A172 (cell line): ENCODE results near the gene DLG1. TPM values are rescaled to one million over a fixed set of nuclear protein-coding genes. Genes with fewer than 3 reads are reported as not detected.

Experiments
- DNase-seq: peaks from one replicate; pipeline ENCODE4 v3.0.0-alpha.2; 2015; ENCODE audit warnings: low spot score
- total RNA-seq: library from RNA; depleted of rRNA; stranded (reverse); fragments of >200 nt; shearing (Covaris generic); gene quantifications from 2 replicates; pipeline ENCODE4 v1.2.3, GENCODE V29; 2014

DLG1 gene
- total RNA-seq, 1 experiment from 2014 or later, result 148 TPM

GRCh38 chr3:197174927-197175326 is 123.5 kb downstream of the DLG1 start:
- DNase-seq, result no peak

DNA sequence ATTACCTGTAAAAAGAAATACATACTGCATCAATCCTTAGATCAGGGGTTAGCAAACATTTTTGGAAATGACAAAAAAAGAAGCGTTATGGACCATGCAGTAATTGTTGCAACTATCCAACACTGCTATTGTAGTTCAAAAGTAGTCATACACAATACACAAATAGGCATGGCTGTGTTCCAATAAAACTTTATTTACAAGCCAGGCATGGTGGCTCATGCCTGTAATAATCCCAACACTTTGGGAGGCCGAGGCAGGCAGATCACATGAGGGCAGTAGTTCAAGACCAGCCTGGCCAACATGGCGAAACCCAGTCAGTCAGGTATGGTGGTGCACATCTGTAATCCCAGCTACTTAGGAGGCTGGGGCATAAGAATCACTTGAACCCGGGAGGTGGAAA is 124.8 kb downstream of the DLG1 start:
- no peak for DNase-seq

DNA sequence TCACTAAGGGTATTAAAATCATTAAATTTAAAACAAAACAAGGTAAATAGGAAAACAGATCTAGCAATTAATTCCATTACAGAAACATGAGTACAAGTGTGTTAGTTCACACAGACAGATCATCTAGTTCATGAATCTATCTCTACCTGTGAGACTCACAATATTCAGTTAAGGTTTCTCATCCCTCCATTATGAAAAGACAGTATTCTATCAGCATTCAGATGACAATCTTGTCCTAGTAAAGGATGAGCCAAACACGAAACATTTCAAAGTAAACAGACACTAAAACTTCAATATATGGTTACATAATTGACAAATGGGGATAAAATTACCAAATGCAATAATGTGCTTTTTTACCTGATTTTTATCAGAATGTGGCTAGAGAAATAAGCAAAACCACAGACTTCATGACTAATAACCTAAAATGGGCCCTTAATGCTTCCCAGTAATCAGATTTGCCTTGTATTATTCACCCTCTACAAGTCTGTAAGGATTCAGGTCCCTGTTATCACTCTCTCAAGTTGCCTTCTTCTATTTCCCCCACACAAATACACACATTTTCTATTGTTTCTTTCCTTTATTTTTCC is 126.8 kb downstream of the DLG1 start:
- DNase-seq, result no peak

DNA sequence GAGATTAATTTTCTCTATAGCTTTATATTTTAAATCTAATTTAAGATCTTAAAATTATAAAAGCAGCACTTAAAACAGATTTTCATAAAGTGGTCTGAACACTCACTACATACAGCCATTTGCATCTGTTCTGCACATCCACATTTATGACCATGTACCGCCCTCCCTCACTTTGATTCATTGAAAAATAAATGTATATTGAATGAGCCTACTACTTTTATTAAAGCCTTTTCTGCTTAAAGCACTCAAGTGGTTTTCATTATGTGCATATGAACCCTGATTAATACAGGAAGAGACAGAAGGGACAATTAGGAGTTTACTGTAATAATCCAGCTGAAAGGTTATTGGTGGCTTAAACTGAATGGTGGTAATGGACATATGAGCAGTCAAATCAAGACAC is 129.4 kb downstream of the DLG1 start:
- no peak for DNase-seq

GRCh38 chr3:197168606-197169005 is 129.8 kb downstream of the DLG1 start:
- DNase-seq, result no peak

- DNase-seq, result no peak
Observed at GRCh38 chr3:197168063-197168462, 130.3 kb downstream of the DLG1 start.

DNA sequence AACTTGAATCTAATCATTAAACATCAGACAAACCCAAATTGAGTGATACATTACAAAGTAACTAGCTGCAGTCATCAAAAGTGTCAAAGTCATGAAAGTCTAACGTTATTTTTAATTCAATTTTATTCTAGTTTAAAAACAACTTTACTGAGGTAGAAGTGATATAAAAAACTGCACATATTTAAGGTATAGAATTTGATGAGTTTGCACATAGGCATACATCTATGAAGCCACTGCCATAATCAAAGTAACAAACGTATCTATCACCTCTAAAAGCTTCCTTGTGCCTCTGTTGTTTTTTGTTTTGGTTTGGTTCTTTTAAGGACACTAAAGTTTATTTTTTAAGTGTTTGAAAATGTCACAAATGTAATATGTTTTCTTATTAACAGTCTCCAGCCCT is 130.9 kb downstream of the DLG1 start:
- no peak for DNase-seq

GRCh38 chr3:197165890-197166289 is 132.5 kb downstream of the DLG1 start:
- no peak for DNase-seq

- DNase-seq, result no peak
Observed at GRCh38 chr3:197155046-197155445, 143.4 kb downstream of the DLG1 start.

DNA sequence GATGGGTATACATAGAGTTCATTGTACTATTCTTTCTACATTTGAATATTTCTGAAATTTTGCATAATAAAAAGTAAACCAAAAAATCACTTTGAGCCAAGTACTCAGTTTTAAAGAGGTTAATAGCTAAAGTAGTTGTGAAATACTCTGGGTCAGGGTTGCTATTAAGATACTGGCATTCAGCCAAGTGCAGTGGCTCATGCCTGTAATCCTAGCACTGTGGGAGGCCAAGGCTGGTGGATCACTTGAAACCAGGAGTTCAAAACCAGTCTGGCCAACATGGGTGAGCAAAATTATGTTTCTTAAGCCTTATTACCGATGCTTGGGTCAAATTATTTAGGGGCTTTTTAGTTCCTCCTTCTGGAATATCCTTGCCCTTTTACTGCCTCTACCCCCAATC is 146.8 kb downstream of the DLG1 start:
- DNase-seq, result peak; percentile 52

DNA sequence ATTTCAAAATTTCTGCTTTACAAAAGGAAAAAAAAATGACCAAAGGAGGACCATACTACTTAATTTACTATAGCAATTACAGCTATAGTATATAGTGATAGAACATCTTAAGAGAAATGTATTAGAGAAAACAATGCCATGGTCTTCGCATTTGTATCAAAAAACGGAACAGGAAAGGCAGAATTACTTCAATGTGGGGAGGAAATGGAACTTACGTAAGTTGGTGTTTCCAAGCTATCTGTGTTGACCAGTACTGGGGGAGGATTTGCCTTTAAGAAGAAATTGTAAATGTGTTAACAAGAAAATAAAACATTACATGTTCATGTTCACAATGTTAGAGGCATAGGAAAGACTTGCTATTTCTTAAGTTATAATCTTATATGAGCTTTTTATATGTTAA is 148.9 kb downstream of the DLG1 start:
- DNase-seq, result no peak

DNA sequence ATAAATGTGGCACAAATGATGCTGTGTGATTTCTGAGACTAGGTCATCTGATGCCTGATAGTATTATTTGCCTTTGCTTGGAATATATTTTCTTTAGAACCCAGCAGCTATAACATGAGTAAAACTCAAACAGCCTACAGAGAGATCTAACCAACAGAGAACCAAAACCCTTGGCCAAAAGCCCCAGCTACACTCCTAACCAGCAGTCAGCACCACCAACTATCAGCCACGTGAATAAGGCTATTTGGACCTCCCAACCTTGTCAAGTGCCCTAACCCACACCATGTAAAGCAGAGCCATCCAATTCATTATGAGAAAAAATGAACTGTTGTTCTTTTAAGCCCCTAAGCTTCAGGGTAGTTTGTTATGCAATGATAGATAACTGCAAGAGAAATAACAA is 154.2 kb downstream of the DLG1 start:
- DNase-seq, result no peak

- DNase-seq, result no peak
Observed at GRCh38 chr3:197139586-197139985, 158.8 kb downstream of the DLG1 start.

GRCh38 chr3:197137751-197138150 is 160.7 kb downstream of the DLG1 start:
- no peak for DNase-seq

- DNase-seq, result no peak
Observed at GRCh38 chr3:197136744-197137143, 161.7 kb downstream of the DLG1 start.

- DNase-seq, result no peak
Observed at GRCh38 chr3:197135212-197135611, 163.2 kb downstream of the DLG1 start.

DNA sequence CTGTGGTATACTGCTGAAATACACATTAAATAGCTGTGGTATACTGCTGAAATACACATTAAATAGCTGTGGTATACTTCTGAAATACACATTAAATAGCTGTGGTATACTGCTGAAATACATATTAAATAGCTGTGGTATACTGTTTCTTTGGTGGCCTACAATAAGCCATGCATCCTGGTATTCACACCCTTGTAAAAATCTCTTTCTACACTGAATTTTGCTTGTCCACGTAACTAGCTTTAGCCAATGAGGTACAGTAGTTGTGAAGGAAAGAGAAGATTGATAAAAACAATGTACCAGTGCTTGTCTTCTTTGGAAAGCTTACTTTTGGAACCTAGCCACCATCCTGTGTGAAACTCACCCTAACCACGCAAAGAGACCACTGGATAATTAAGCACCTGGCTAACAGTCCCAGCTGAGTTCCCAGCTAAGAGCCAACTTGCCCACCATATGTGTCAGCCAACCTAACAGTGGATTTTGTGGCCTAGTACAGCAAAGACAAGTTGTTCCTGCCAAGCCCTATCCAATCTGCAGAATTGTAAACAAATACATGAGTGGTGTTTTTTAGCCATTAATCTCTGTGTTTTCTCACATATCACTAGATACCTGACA is 165.4 kb downstream of the DLG1 start:
- DNase-seq, result no peak

GRCh38 chr3:197125636-197126035 is 172.8 kb downstream of the DLG1 start:
- peak; percentile 59 for DNase-seq

GRCh38 chr3:197124713-197125112 is 173.7 kb downstream of the DLG1 start:
- DNase-seq, result no peak

- DNase-seq, result no peak
Observed at GRCh38 chr3:197122394-197122793, 176.0 kb downstream of the DLG1 start.

GRCh38 chr3:197117114-197117513 is 181.3 kb downstream of the DLG1 start:
- DNase-seq, result peak; percentile 26

- DNase-seq, result no peak
Observed at GRCh38 chr3:197114007-197114406, 184.4 kb downstream of the DLG1 start.

GRCh38 chr3:197111685-197112084 is 186.7 kb downstream of the DLG1 start:
- DNase-seq, result no peak

DNA sequence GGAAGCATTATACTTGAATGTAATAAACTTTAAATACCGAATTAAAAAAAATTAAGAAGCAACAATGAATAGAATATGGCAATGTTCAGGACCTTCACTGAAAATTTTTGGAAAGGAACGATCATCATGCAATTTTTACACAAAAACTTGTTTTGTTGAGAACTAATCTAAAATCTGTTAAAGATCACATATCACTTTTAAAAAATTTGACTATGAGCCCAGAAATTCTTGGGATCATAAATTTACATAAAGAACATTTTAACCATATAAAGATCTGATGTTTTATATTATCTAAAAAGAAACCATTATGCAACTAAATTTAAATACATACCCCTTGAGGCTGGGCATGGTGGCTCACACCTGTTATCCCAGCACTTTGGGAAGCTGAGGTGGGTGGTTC is 192.6 kb downstream of the DLG1 start:
- DNase-seq, result no peak
